CD4-positive, alpha-beta T cell (primary cell): ENCODE results near the gene NPR2. TPM values are rescaled to one million over a fixed set of nuclear protein-coding genes. Genes with fewer than 3 reads are reported as not detected.

Source experiments
- ATAC-seq: fragments of 200-7000 bp; cut with Tn5 transposase; one replicate; pipeline ENCODE4 v1.10.0; 2022; ENCODE audit warnings: mild to moderate bottlenecking; ENCODE audit not compliant: poor library complexity
- CTCF ChIA-PET: fragments of 350-600 bp; sonication (Branson Sonifier 250); formaldehyde crosslinking; loops from one replicate; lab custom pipeline; 2021; ENCODE audit warnings: antibody characterized with exemption, inconsistent platforms; lab: Charles Lee
- POLR2A ChIA-PET: fragments of 350-600 bp; sonication (Branson Sonifier 250); formaldehyde crosslinking; loops from one replicate; lab custom pipeline; 2021; ENCODE audit warnings: antibody characterized with exemption, inconsistent platforms; lab: Charles Lee
- DNase-seq, 14 experiments: peaks; one replicate each; pipeline ENCODE4 v3.0.0-alpha.2; 2013 to 2020; ENCODE audit warnings: mixed read lengths in 2 of 14
- H3K27ac ChIP-seq, 2 donors: one replicate each; pipeline versions ENCODE4 v1.5.1 to v1.7.0; 2013; ENCODE audit warnings: low read length in 2 of 2, low read depth in 1 of 2, mild to moderate bottlenecking in 1 of 2
- H3K27me3 ChIP-seq, 2 experiments: 1 replicate in 1 of 2; 2 replicates in 1 of 2; pipeline versions ENCODE4 v1.6.1 to v1.7.0; 2013; ENCODE audit warnings: low read length in 2 of 2, control low read depth in 1 of 2, mild to moderate bottlenecking in 1 of 2, moderate library complexity in 1 of 2; ENCODE audit not compliant: insufficient read depth in 2 of 2, control insufficient read depth in 1 of 2
- H3K36me3 ChIP-seq: one replicate; pipeline ENCODE4 v1.6.1; 2013; ENCODE audit warnings: low read length, control low read depth; ENCODE audit not compliant: insufficient read depth
- H3K4me1 ChIP-seq: one replicate; pipeline ENCODE4 v1.6.1; 2013; ENCODE audit warnings: low read length, control low read depth; ENCODE audit not compliant: insufficient read depth
- H3K4me3 ChIP-seq: one replicate; pipeline ENCODE4 v1.5.1; 2013; ENCODE audit warnings: mild to moderate bottlenecking, low read length, moderate library complexity
- H3K9me3 ChIP-seq, 2 experiments: 1 replicate in 1 of 2; 2 replicates in 1 of 2; pipeline versions ENCODE4 v1.6.1 to v1.7.0; 2013; ENCODE audit warnings: low read length in 2 of 2, mild to moderate bottlenecking in 2 of 2, control low read depth in 1 of 2, moderate library complexity in 1 of 2; ENCODE audit not compliant: control insufficient read depth in 1 of 2, insufficient read depth in 1 of 2
- H3K27ac Mint-ChIP-seq: one replicate; pipeline ENCODE4 v1.8.0; 2020; ENCODE audit warnings: mixed read lengths
- H3K27me3 Mint-ChIP-seq: one replicate; pipeline ENCODE4 v1.8.0; 2021; ENCODE audit warnings: mixed read lengths
- H3K36me3 Mint-ChIP-seq: one replicate; pipeline ENCODE4 v1.8.0; 2021; ENCODE audit warnings: low read depth, mixed read lengths
- H3K4me1 Mint-ChIP-seq: one replicate; pipeline ENCODE4 v1.8.0; 2021; ENCODE audit warnings: low read depth, mixed read lengths
- H3K4me3 Mint-ChIP-seq: one replicate; pipeline ENCODE4 v1.8.0; 2020; ENCODE audit warnings: mild to moderate bottlenecking, mixed read lengths
- H3K9me3 Mint-ChIP-seq: one replicate; pipeline ENCODE4 v1.8.0; 2020; ENCODE audit warnings: mixed read lengths
- CTCF ChIP-seq: fragments of 200-600 bp; IDR thresholded peaks from one replicate; pipeline ENCODE4 v1.8.0; 2022; ENCODE audit warnings: antibody characterized with exemption, mild to moderate bottlenecking
- intact Hi-C, 2 experiments: fragments of 100-400 bp; cut with DNase I in 1 of 2; cut with micrococcal nuclease in 1 of 2; formaldehyde crosslinking; loops; one replicate each; pipeline versions ENCODE4 v1.15.1 to v1.9.0; 2023 to 2025; cut with DNase I, micrococcal nuclease
- total RNA-seq, 174 experiments: library from RNA in 2 of 174; stranded (reverse) in 2 of 174; gene quantifications; one replicate each; pipeline ENCODE4 v1.2.3 and lab custom pipeline; 2021 to 2026

The NPR2 gene
- total RNA-seq, 2 experiments from 2014 or later = 1.2 to 4.2 TPM

GRCh38 chr9:35748242-35748857 lies 43.0 kb upstream of the NPR2 start:
- ChIA-PET CTCF (interaction anchor here (1.2 to 3.5 kb wide), 14 partner anchors 9 to 145 kb away, joined by 3 to 32 read pairs (median 6); partner anchors contain the start of genes CCDC107, CREB3, RMRP and TLN1), POLR2A (interaction anchor here (0.7 to 4.2 kb wide), 16 partner anchors 9 to 145 kb away, joined by 3 to 73 read pairs (median 8); partner anchors contain the start of genes CCDC107, CREB3, RMRP and SPAG8)
- peaks cover 46% of the 10 kb centered on the region for H3K36me3 ChIP-seq
- H3K4me1 Mint-ChIP-seq = peaks cover 54% of the 10 kb centered on the region
- peaks cover 48% of the 10 kb centered on the region for H3K4me1 ChIP-seq
- H3K36me3 Mint-ChIP-seq = peaks cover 59% of the 10 kb centered on the region
- peak overlapping the region; percentile 90 for H3K4me3 Mint-ChIP-seq
- TF ChIP-seq CTCF = no peak
- intact Hi-C loops = loop anchor here (2.0 to 10.0 kb wide), 4 partner anchors 16 to 1224 kb away; partner anchors contain the start of genes CREB3 (in 1 of the 2), ENHO (in 1 of the 2), SPAG8 (in 1 of the 2) and TLN1 (in 1 of the 2)
- peak overlapping the region; percentile 60 to 65 for H3K27ac ChIP-seq
- H3K9me3 ChIP-seq = no peaks in the 10 kb centered on the region
- DNase-seq (peak in 4 of 14 experiments; percentile 6 to 36 (median 30)), ATAC-seq (peak; percentile 18)
- no peaks in the 10 kb centered on the region for H3K27me3 ChIP-seq
- no peaks in the 10 kb centered on the region for H3K27me3 Mint-ChIP-seq
- H3K9me3 Mint-ChIP-seq = no peaks in the 10 kb centered on the region
- H3K27ac Mint-ChIP-seq = peak overlapping the region; percentile 40
- peak overlapping the region; percentile 98 for H3K4me3 ChIP-seq

- H3K27me3 ChIP-seq = no peaks in the 10 kb centered on the region
- ChIA-PET CTCF (interaction anchor here (0.6 to 3.5 kb wide), 21 partner anchors 8 to 669 kb away, joined by 3 to 32 read pairs (median 6); partner anchors contain the start of genes CCDC107, CREB3, FANCG and RMRP), POLR2A (interaction anchor here (0.6 to 4.2 kb wide), 17 partner anchors 8 to 1718 kb away, joined by 3 to 73 read pairs (median 8); partner anchors contain the start of genes ARHGEF39, CCDC107, CREB3 and RMRP)
- H3K4me1 ChIP-seq = peaks cover 48% of the 10 kb centered on the region
- Mint-ChIP-seq H3K4me1 (peaks cover 51% of the 10 kb centered on the region), H3K9me3 (no peaks in the 10 kb centered on the region), H3K36me3 (peaks cover 59% of the 10 kb centered on the region), H3K27ac (peak within 1 kb of the TSS; percentile 88), H3K4me3 (peak within 1 kb of the TSS; percentile 99), H3K27me3 (no peaks in the 10 kb centered on the region)
- peak within 1 kb of the TSS; percentile 98 for H3K4me3 ChIP-seq
- no peak for TF ChIP-seq CTCF
- DNase-seq = peak; percentile 25 to 77 (median 58)
- H3K27ac ChIP-seq = peak within 1 kb of the TSS; percentile 65 to 85
- H3K36me3 ChIP-seq = peaks cover 46% of the 10 kb centered on the region
- no peaks in the 10 kb centered on the region for H3K9me3 ChIP-seq
- peak; percentile 59 for ATAC-seq
- intact Hi-C loops = loop anchor here (1.0 to 10.0 kb wide), 6 partner anchors 13 to 1224 kb away; partner anchors contain the start of genes CREB3 (in 2 of the 2), TLN1 (in 2 of the 2), ENHO (in 1 of the 2) and SPAG8 (in 1 of the 2)
These were observed 42.4 kb upstream of the NPR2 start, which contains the start of the genes GBA2 and RGP1 for GRCh38 chr9:35748858-35749514. TSS of gene GBA2 (minus strand) at chr9:35749228. CDS start at chr9:35748704, 524 bp downstream. TSS of gene RGP1 (plus strand) at chr9:35749287. CDS start at chr9:35749756, 469 bp downstream.
